Prostate gland (tissue), 2 donors: Measurements from ENCODE around the gene TMEM131L.

Source experiments
- CTCF ChIP-seq, 4 experiments: fragments of 200-600 bp in 2 of 4; fragments of 450-650 bp in 2 of 4; sonication (generic) in 2 of 4; IDR thresholded peaks; 1 replicate in 3 of 4; 2 replicates in 1 of 4; pipeline ENCODE4 v1.5.1; 2016 to 2019; ENCODE audit warnings: antibody characterized with exemption in 4 of 4, mild to moderate bottlenecking in 2 of 4, moderate library complexity in 2 of 4
- POLR2A ChIP-seq: fragments of 450-650 bp; IDR thresholded peaks from one replicate; pipeline ENCODE4 v1.6.1; 2016; ENCODE audit warnings: antibody characterized with exemption, mild to moderate bottlenecking

DNA sequence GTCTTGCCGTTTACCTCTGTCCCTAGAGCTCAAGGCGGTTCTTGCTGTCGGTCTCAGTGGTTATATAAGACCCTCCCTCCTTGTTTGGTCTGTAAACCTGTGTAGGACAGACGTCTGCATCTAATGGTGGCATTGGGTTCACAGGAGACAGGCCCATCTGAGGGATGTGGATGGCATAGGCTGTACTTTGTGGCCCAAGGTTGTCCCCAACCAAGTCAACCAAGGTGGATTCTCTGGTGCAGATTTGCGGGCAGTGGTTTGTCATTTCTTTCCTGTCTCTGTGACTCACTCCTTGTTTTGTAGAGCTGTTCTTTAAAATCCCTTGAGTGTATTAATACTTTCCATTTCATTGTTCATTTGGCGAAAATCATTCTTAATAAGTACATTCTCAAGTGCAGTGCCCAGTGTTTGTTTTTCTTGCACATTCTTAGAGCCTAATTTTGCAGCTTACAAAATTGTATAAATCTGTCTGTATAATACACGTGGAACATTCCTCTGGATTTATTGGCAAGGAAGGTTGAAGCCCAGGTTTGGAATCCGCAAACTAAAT, 149.9 kb downstream of the TMEM131L start:
- TF ChIP-seq CTCF (IDR thresholded peaks at IDR 0.05), result no peak
- no peak for TF ChIP-seq POLR2A
